Endothelial cell of hepatic sinusoid (primary cell): ENCODE results near the gene CLDN6.

Experiments
- in situ Hi-C: cut with HindIII; loops from 2 replicates; pipeline ENCODE4 v1.10.0; 2017; ENCODE audit warnings: low sequenced_read_pairs

The CLDN6 gene

GRCh38 chr16:2974319-2975056 is 43.5 kb downstream of the CLDN6 start:
- in situ Hi-C loops: no loop called here

DNA sequence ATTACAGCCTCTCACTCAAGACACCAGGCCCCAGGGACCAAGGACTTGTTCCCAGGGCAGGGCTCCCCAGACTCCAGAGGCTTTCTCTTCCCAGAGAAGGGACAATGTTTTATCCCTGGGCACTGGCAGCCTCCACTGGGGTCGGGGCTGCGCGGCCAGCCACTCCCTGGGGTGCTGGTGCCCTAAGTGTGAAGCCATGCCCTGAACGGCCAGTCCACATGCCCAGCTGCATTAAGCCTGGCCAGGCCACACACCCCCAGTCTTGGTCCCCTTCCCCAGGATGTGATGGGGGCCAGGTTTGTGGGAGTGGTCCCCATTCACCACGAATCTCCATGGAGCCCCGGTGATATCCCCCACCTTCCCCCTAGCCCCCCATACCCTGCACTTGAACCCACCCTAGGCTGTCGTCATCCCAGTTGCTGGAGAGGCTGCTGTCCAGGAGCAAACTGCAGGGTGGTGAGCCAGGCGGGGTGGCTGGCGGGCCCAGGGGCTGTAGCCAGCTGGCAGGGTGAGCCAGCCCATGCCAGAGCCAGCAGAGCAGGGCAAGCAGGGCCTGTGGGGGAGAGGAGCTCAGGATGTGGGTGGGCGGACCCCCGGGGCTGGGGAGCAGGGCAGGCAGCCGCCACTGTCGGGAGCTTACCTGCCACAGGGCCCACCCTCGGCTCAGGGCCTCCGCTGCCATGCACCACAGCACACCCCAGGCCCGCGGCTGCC is 44.2 kb downstream of the CLDN6 start:
- in situ Hi-C loops: no loop called here

DNA sequence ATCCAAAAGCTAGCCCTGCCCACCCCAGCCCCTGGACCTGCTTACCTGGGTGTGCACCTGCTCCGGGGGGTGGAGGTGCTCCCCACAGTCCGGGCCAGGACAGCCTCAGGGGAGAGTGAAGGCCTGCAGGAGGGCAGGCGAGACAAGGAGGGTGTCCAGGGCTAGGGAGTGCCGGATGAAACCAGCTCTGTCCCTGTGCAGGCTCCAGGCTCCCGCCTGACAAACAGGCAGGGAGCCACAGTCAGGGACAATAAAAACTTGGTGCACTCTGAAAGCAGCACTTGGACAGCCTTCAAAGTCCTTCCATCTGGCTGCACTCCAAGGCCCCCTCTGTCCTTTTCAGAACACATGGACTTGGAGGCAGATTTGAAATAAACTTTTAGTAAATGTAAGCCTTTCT is 44.9 kb downstream of the CLDN6 start:
- in situ Hi-C loops: no loop called here

DNA sequence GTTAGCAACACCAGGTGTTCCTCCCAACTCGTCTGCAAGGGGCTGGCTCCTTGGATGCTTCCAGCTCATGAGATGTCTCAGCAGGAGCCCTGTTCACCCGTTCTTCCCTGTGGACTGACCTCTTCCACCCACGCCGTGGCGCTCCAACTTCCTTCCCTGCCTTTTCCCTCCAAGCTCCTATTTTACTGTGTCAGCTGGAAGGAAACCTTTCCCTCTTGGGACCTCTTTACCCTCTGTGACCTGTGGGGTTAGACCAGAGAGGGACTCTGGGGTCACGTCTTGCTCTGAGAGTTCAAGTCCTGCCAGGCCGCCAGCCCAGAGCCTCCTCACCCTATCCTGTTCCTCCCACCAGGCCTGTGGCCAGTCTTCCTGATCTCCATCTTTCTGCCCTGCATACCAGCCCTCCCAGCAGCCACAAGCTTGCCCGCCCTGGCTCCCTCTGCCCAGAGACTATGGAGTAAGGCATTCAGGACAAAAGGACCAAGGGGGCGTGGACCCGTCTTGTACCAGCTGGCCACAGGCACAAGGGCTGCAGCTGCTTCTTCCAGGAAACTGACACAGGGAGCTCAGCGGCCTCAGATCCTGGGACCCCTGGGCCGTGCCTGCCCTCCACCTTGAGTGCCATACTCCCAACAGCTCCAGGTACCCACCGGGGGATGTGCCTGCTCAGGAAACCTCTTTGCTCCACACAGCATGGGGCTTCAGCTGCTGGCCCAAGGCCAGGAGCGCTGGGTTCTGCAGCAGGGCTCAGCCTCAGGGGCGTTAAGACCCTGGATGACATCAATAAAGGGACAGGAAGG is 45.8 kb downstream of the CLDN6 start:
- in situ Hi-C loops: no loop called here

DNA sequence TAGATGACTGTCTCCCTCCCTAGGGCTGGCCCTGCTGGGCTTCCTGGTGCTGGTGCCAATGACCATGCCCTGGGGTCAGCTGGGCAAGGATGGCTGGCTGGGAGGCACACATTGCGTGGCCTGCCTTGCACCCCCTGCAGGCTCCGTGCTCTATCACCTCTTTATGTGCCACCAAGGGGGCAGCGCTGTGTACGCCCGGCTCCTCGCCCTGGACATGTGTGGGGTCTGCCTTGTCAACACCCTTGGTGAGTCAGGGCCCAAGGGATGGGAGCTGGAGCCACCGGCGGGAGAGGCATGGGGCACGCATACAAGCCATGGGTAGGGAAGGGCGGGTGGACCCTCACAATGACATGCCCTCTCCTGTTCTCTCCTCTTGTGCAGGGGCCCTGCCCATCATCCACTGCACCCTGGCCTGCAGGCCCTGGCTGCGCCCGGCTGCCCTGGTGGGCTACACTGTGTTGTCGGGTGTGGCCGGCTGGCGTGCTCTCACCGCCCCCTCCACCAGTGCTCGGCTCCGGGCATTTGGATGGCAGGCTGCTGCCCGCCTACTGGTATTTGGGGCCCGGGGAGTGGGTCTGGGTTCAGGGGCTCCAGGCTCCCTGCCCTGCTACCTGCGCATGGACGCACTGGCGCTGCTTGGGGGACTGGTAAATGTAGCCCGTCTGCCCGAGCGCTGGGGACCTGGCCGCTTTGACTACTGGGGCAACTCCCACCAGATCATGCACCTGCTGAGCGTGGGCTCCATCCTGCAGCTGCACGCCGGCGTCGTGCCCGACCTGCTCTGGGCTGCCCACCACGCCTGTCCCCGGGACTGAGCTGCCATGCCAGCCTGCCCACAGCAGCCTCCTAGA is 46.6 kb downstream of the CLDN6 start:
- in situ Hi-C loops: no loop called here

- in situ Hi-C loops: no loop called here
Observed at GRCh38 chr16:2970563-2970962, 47.4 kb downstream of the CLDN6 start.

- in situ Hi-C loops: no loop called here
Observed at GRCh38 chr16:2969545-2970521, 48.1 kb downstream of the CLDN6 start.

- in situ Hi-C loops: no loop called here
Observed at GRCh38 chr16:2968738-2969544, 49.0 kb downstream of the CLDN6 start, which contains the start of gene PAQR4. PAQR4 (plus strand) TSS chr16:2969348; CDS start chr16:2969675, 327 bp downstream.

DNA sequence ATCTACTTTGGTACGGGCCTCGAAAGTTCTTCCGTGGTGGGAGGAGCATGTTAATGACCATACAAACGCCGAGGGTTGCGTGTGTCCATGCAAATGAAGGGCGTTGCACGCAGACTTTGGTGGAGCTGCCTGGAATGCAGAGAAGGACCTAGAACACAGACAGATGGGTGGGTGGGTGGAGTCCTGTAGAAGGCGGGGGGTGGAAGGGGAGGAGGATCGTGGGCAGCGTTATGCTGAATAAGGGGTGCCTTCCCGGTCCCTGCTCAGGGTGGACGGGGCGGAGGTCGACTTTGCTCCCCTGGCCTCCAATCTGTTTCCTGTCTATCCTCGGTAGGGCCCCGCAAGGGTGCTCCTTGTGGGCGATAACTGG is 49.6 kb downstream of the CLDN6 start:
- in situ Hi-C loops: no loop called here

DNA sequence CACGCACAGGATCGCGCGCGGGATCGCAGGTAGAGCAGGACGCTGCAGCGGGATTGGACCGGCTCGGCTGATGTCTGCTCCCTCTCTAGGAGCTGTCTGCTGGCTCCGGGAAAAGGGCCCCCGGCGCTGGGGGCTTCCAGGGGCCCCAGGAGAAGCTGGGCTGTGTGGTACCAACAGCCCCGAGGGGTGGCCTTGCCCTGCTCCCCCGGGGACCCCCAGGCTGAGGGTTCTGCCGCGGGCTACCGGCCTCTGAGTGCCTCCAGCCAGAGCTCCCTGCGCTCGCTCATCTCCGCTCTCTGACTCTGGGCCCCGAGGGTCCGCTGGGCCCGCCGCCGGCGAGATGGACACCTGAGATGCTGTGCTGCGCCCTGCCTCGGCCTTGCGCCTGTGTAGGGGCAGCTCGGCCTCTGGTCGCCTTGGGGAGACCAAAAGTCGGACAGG is 50.2 kb downstream of the CLDN6 start:
- in situ Hi-C loops: no loop called here

GRCh38 chr16:2967211-2967631 is 50.8 kb downstream of the CLDN6 start:
- in situ Hi-C loops: no loop called here

DNA sequence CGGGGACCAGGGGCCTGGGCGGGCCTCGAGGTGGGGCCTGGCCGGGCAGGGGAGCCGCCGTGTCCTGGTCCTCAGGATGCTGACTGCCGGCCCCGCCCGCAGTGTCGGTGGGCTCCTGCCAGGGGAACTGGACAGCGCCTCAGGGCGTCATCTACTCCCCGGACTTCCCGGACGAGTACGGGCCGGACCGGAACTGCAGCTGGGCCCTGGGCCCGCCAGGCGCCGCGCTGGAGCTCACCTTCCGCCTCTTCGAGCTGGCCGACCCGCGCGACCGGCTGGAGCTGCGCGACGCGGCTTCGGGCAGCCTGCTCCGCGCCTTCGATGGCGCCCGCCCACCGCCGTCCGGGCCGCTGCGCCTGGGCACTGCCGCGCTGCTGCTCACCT is 51.2 kb downstream of the CLDN6 start:
- in situ Hi-C loops: no loop called here

- in situ Hi-C loops: no loop called here
Observed at GRCh38 chr16:2966043-2966807, 51.8 kb downstream of the CLDN6 start.
